ENCODE data around the gene CKAP5.
"Not testable (repeated sequence)": the region's sequence is repeated elsewhere in the genome, so short reads cannot be mapped to it uniquely, and the experiment has no call there.

Gene CKAP5

GRCh38 chr11:46855863-46856262, 9.8 kb upstream of the CKAP5 start:
- no peak for DNase-seq (ENCODE audit: low read depth in 2 of 3, low spot score in 1 of 3)

- DNase-seq (ENCODE audit: low read depth in 2 of 3, low spot score in 1 of 3) = no peak
Measured at GRCh38 chr11:46855167-46855566, 9.1 kb upstream of the CKAP5 start.

DNA sequence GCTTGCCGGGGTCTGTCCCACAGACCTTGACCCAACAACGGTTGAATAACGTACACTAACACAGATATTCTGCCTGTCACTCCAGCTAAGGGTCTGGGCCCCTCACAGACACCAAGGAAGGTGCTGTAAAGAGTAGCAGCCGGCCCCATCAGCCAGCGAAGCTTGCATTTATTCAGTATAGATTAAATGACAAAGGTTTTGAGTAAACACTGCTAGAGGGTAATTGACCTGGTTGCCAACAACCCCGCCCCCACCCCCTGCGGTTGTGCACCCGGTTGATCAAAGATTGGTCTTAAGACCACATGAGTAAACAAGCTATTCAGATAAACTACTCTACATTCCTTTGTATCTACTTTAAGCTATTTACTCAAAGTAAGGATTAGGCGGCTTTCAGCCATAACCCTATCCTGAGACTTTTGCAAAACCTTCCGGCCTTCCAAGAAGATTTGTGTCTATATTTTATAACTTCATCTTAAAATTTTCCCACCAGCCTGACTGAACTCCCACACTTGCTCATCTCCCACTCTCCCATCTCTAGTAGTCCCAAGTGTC, 4.8 kb upstream of the CKAP5 start:
- DNase-seq (ENCODE audit: low read depth in 2 of 3, low spot score in 1 of 3) = no peak

- no peak for DNase-seq (ENCODE audit: low read depth in 2 of 3, low spot score in 1 of 3)
Measured at GRCh38 chr11:46849631-46850030, 3.6 kb upstream of the CKAP5 start.

GRCh38 chr11:46846510-46846830, 390 bp upstream of the CKAP5 start:
- DNase-seq (ENCODE audit: low read depth in 2 of 3, low spot score in 1 of 3) = no peak

DNA sequence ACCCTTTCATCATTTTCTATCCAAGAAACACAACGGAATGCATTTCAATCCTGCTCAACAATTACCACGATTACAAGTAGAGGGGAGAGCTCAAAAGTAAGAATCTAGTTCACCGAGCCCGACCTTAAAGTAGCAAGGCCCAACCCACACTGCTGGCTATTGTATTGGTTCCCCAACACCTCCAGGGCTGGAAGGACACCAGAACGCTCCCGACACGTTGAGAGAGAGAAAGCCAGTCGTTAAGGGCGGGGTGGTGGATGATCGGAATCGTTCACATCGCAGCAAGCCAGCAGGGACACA, 690 bp downstream of the CKAP5 start:
- no peak for DNase-seq (ENCODE audit: low read depth in 2 of 3, low spot score in 1 of 3)

- DNase-seq (ENCODE audit: low read depth in 2 of 3, low spot score in 1 of 3) = no peak
Measured at GRCh38 chr11:46840116-46840515, 6.0 kb downstream of the CKAP5 start.

DNA sequence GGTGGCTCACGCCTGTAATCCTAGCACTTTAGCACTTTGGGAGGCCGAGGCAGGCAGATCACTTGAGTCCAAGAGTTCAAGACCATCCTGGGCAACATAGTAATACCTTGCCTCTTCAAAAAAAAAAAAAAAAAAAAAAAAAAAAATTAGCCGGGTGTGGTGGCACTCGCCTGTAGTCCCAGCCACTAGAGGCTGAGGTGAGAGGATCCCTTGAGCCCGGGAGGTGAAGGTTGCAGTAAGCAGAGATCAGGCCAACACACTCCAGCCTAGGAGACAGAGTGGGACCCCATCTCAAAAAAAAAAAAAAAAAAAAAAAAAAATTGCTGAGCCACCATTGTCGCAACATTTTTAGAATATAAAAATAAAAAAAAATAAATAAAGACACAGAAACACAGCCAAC, 7.6 kb downstream of the CKAP5 start:
- no peak for DNase-seq (ENCODE audit: low read depth in 2 of 3, low spot score in 1 of 3)

DNA sequence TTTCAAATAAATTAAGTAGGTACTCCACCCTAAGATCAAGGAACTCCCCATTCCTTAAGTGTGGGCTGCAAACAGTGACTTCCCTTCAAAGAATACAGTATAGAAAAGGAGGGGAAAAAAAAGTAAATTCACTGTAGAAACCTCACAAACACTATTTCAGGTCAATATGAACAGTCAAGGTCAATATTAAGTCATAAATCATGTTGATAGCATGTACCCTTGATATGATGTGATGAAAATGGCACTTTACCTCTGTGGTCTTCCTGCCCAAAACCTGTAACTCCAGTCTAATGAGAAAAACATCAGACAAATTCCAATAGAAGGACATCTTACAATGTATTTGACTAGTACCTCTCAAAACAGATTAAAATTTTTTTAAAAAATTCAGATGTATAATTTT, 8.2 kb downstream of the CKAP5 start:
- no peak for DNase-seq (ENCODE audit: low read depth in 2 of 3, low spot score in 1 of 3)

- DNase-seq (ENCODE audit: low read depth in 2 of 3, low spot score in 1 of 3) = no peak
Measured at GRCh38 chr11:46836870-46837269, 9.2 kb downstream of the CKAP5 start.

DNA sequence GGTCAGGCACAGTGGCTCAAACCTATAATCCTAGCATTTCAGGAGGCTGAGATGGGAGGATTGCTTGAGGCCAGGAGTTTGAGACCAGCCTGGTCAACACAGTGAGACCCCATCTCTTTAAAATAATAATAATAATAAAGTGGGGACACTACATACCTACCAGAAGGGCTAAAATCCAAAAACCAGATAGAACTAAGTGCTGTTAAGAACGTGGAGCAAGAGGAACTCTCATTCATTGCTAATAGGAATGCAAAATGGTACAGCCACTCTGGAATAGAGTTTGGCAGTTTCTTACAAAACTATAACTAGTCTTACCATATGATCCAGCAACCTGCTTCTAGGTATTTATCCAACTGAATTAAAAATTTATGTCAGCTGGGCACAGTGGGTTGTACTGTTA, 9.6 kb downstream of the CKAP5 start:
- DNase-seq (ENCODE audit: low read depth in 2 of 3, low spot score in 1 of 3) = no peak

DNA sequence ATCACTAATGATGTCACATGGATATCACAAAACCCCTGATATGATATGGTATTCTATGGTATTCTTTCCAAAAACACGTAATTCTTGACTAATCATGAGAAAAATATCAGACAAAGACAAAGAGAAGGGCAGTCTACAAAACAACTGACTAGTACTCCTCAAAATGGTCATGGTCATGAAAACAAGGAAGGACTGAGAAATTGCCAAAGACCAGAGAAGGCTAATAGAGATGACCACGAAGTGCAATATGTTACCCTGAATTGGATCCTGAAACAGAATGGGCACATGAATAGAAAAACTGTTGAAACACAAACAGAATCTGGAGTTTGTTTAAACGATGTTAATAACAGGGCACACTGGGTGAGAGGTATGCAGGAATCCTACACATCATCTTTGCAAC, 10.2 kb downstream of the CKAP5 start:
- no peak for DNase-seq (ENCODE audit: low read depth in 2 of 3, low spot score in 1 of 3)

DNA sequence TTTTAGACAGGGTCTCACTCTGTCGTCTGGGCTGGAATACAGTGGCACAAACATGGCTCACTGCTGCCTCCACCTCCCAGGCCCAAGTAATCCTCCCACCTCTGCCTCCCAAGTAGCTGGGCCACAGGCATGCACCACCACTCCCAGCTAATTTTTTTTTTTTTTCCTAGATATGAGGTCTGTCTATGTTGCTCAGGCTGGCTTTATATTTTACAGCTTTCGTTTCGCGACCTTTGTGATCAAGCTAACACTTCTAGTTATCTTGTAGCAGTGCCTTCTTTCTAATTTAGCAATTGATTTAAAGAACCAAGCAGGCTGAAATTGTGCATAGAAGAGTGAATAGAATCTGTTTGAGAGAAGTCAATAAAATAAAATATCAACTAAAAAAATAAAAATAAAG, 11.3 kb downstream of the CKAP5 start:
- no peak for DNase-seq (ENCODE audit: low read depth in 2 of 3, low spot score in 1 of 3)

GRCh38 chr11:46832511-46833214, 13.4 kb downstream of the CKAP5 start:
- no peak for DNase-seq (ENCODE audit: low read depth in 2 of 3, low spot score in 1 of 3)

- DNase-seq (ENCODE audit: low read depth in 2 of 3, low spot score in 1 of 3) = no peak
Measured at GRCh38 chr11:46827995-46828394, 18.1 kb downstream of the CKAP5 start.

DNA sequence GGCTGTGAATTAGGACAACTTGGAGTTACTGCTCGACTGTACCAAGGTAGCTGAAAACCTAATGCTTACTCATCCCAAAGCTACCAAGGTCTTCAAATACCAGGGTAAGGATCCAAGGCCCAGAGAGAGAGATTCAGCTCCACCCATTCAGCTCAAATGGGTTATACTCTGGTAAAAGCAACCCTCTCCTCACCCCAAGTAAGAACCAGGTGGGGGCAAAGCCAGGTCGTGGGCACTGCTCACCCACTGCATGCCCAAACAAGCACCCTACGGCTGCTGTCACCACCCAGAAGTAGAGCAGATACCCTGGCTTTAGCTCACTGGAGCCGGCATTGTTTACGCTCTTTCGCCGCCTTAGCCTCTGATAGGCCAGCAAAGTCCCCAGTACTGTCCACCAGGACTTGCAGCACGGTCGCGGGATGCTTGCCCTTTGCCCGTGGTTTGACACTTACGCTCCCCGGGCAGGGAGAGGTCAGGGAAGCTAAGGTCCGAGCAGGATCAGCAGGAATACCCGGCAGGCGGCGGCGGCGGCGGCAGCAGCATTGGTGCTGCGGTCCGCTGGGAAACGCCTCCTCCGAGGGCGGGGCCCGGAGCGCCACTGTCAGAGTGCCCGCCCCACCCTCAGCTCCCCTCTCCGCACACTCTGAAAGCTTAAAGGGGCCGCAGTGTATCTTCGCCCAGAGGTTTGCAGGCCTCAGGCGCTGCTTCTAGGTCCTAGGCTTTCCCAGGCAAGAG, 19.6 kb downstream of the CKAP5 start:
- DNase-seq (ENCODE audit: low read depth in 2 of 3, low spot score in 1 of 3) = peak; percentile 42 to 56 (median 49)

DNA sequence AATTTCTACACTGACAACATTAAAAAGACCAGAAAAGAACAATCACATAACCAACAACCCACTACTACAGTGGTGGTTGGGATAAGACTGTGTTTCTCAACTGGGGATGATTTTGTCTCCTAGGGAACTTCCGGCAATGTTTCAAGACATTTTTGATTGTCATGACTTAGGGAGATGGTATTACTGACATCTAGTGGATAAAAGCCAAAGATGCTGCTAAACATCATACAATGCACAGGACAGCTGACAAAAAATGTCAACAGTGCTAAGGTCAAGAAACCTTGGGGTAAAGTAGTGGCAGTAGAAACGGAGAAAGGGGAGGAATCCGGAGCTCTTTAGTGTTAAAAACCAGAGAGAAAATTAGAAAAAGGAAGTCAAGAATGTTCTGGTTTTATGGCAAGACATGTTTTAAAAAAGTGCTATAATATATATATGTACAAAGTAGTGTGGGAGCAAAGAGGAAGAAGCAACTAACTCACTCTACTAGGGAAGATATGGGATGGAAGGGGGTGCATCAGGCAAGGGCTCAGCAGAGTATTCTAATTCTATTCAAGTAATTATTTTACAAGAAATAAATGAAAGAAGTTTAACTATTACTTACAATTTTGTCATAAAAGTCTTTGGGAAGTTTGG, 37.2 kb downstream of the CKAP5 start:
- DNase-seq (ENCODE audit: low read depth in 2 of 3, low spot score in 1 of 3) = no peak

- DNase-seq (ENCODE audit: low read depth in 2 of 3, low spot score in 1 of 3) = no peak
Measured at GRCh38 chr11:46801694-46802470, 44.2 kb downstream of the CKAP5 start.

GRCh38 chr11:46800177-46800576, 45.9 kb downstream of the CKAP5 start:
- DNase-seq (ENCODE audit: low read depth in 2 of 3, low spot score in 1 of 3) = no peak

DNA sequence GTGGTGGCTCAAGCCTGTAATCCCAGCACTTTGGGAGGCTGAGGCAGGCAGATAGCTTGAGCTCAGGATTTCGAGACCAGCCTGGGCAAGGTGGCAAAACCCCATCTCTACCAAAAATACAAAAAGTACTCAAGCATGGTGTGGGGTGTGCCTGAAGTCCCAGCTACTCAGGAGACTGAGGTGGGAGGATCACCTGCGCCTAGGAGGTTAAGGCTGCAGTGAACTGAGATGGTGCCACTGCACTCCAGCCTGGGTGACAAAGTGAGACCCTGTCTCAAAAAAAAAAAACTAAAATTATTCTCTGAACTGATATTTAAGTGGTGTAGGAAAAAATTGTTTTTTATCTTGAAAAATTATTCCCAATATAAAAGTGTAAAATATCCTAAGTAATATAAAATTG, 46.4 kb downstream of the CKAP5 start:
- DNase-seq (ENCODE audit: low read depth in 2 of 3, low spot score in 1 of 3) = not testable (repeated sequence)

- DNase-seq (ENCODE audit: low read depth in 2 of 3, low spot score in 1 of 3) = no peak
Measured at GRCh38 chr11:46778416-46778815, 67.7 kb downstream of the CKAP5 start.

GRCh38 chr11:46776878-46777277, 69.2 kb downstream of the CKAP5 start:
- no peak for DNase-seq (ENCODE audit: low read depth in 2 of 3, low spot score in 1 of 3)

Data from stimulated activated CD4-positive, alpha-beta T cell treated with anti-CD3 and anti-CD28 coated beads, Interleukin-12 subunit alpha, Interleukin-12 subunit beta, amount 100 ng/mL, for 48 hours (primary cell).